ENCODE results near the gene SCD5.

SCD5 gene

GRCh38 chr4:82792912-82793649, 5.5 kb downstream of the SCD5 start:
- DNase-seq: no peak

GRCh38 chr4:82791179-82791578, 7.4 kb downstream of the SCD5 start:
- DNase-seq: no peak

GRCh38 chr4:82790060-82790660, 8.4 kb downstream of the SCD5 start:
- no peak for DNase-seq

GRCh38 chr4:82789025-82789776, 9.4 kb downstream of the SCD5 start:
- no peak for DNase-seq

GRCh38 chr4:82787342-82787741, 11.3 kb downstream of the SCD5 start:
- DNase-seq: no peak

GRCh38 chr4:82786828-82787227, 11.8 kb downstream of the SCD5 start:
- no peak for DNase-seq

GRCh38 chr4:82785611-82786400, 12.8 kb downstream of the SCD5 start:
- no peak for DNase-seq

- DNase-seq: no peak
Measured at GRCh38 chr4:82784681-82785610, 13.7 kb downstream of the SCD5 start.

- no peak for DNase-seq
Measured at GRCh38 chr4:82782626-82783345, 15.8 kb downstream of the SCD5 start.

- DNase-seq: no peak
Measured at GRCh38 chr4:82780752-82781231, 17.8 kb downstream of the SCD5 start.

- DNase-seq: no peak
Measured at GRCh38 chr4:82780170-82780751, 18.3 kb downstream of the SCD5 start.

GRCh38 chr4:82779032-82779431, 19.6 kb downstream of the SCD5 start:
- no peak for DNase-seq

- DNase-seq: no peak
Measured at GRCh38 chr4:82777857-82778525, 20.6 kb downstream of the SCD5 start.

GRCh38 chr4:82776925-82777542, 21.6 kb downstream of the SCD5 start:
- no peak for DNase-seq

GRCh38 chr4:82775243-82775642, 23.4 kb downstream of the SCD5 start:
- no peak for DNase-seq

GRCh38 chr4:82774711-82775171, 23.9 kb downstream of the SCD5 start:
- no peak for DNase-seq

GRCh38 chr4:82773057-82773456, 25.5 kb downstream of the SCD5 start:
- DNase-seq: no peak

- DNase-seq: no peak
Measured at GRCh38 chr4:82770607-82771006, 28.0 kb downstream of the SCD5 start.

- DNase-seq: no peak
Measured at GRCh38 chr4:82765134-82765533, 33.5 kb downstream of the SCD5 start.

GRCh38 chr4:82761229-82761628, 37.4 kb downstream of the SCD5 start:
- no peak for DNase-seq
